Peyer's patch (tissue), 4 donors: ENCODE data around the gene SLC27A5.

ENCODE experiments used
- CTCF ChIP-seq, 6 experiments: fragments of 450-650 bp in 4 of 6; fragments of 200-600 bp in 2 of 6; sonication (generic) in 1 of 6; IDR thresholded peaks; one replicate each; pipeline ENCODE4 v1.5.1; 2017 to 2019; ENCODE audit warnings: antibody characterized with exemption in 6 of 6, mild to moderate bottlenecking in 3 of 6, moderate library complexity in 1 of 6
- POLR2A ChIP-seq, 2 donors: fragments of 450-650 bp; IDR thresholded peaks; one replicate each; pipeline ENCODE4 v1.5.1; 2017; ENCODE audit warnings: antibody characterized with exemption in 2 of 2, mild to moderate bottlenecking in 2 of 2, moderate library complexity in 2 of 2

GRCh38 chr19:58519355-58520256, 7.8 kb upstream of the SLC27A5 start, which contains the start of gene ZBTB45:
- TF ChIP-seq CTCF (IDR thresholded peaks at IDR 0.05) (peak; percentile 71 to 95 (median 86)), POLR2A (IDR thresholded peaks at IDR 0.05) (peak; percentile 42 to 52)
